Hepatocyte (in vitro differentiated cells): ENCODE results near the gene MBP.

Experiments
- EZH2 ChIP-seq: fragments of 200-600 bp; sonication (generic); IDR thresholded peaks from 2 replicates; pipeline ENCODE4 v1.6.1; 2016; ENCODE audit warnings: antibody characterized with exemption, mild to moderate bottlenecking, borderline replicate concordance
- EZH2phosphoT487 ChIP-seq: fragments of 200-600 bp; sonication (generic); IDR thresholded peaks from one replicate; pipeline ENCODE4 v1.6.1; 2018; ENCODE audit warnings: antibody characterized with exemption, mild to moderate bottlenecking, low read depth, moderate library complexity; ENCODE audit not compliant: unreplicated experiment, severe bottlenecking
- TF ChIP-seq, protein P1 (sequence below): fragments of 200-600 bp; sonication (generic); IDR thresholded peaks from 2 replicates; pipeline ENCODE4 v1.5.1; 2016; ENCODE audit warnings: antibody characterized with exemption, mild to moderate bottlenecking; ENCODE audit not compliant: poor library complexity

- TF ChIP-seq, protein P1, sequence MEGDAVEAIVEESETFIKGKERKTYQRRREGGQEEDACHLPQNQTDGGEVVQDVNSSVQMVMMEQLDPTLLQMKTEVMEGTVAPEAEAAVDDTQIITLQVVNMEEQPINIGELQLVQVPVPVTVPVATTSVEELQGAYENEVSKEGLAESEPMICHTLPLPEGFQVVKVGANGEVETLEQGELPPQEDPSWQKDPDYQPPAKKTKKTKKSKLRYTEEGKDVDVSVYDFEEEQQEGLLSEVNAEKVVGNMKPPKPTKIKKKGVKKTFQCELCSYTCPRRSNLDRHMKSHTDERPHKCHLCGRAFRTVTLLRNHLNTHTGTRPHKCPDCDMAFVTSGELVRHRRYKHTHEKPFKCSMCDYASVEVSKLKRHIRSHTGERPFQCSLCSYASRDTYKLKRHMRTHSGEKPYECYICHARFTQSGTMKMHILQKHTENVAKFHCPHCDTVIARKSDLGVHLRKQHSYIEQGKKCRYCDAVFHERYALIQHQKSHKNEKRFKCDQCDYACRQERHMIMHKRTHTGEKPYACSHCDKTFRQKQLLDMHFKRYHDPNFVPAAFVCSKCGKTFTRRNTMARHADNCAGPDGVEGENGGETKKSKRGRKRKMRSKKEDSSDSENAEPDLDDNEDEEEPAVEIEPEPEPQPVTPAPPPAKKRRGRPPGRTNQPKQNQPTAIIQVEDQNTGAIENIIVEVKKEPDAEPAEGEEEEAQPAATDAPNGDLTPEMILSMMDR: no peak
- TF ChIP-seq EZH2 (no peak), EZH2phosphoT487 (no peak)
These were observed 3.4 kb downstream of the MBP start for GRCh38 chr18:77129150-77129551.
